GM12878 (cell line): ENCODE results near the gene BIRC3. TPM values are rescaled to one million over a fixed set of nuclear protein-coding genes. Genes with fewer than 3 reads are reported as not detected.

Source experiments
- ATAC-seq: fragments of 200-7000 bp; cut with Tn5 transposase; 3 replicates; pipeline ENCODE4 v1.9.1; 2020; ENCODE audit warnings: mild to moderate bottlenecking, moderate library complexity
- BruUV-seq: library from RNA; stranded (reverse); fragments of 400-500 nt; replicated peaks from 2 replicates; lab custom pipeline; 2021; lab: Mats Ljungman, UMichigan
- CTCF ChIA-PET: fragments of 300-600 bp; sonication (Branson Sonifier 250); formaldehyde crosslinking; extraction: SDS; loops from one replicate; lab custom pipeline; 2021; ENCODE audit warnings: inconsistent platforms; lab: Yijun Ruan, JAX
- POLR2A ChIA-PET: fragments of 350-600 bp; formaldehyde crosslinking; extraction: SDS; loops from one replicate; lab custom pipeline; 2021; ENCODE audit warnings: inconsistent platforms; lab: Charles Lee
- RAD21 ChIA-PET: fragments of 300-600 bp; sonication (Branson Sonifier 250); formaldehyde crosslinking; loops from one replicate; lab custom pipeline; 2023; ENCODE audit warnings: antibody characterized with exemption; ENCODE audit not compliant: unreplicated experiment; lab: Charles Lee
- SMC1A ChIA-PET: fragments of 300-600 bp; sonication (Branson Sonifier 250); formaldehyde crosslinking; loops from one replicate; lab custom pipeline; 2023; ENCODE audit not compliant: unreplicated experiment, uncharacterized antibody; lab: Charles Lee
- DNase-seq: peaks from one replicate; pipeline ENCODE4 v3.0.0-alpha.2; 2011; ENCODE audit warnings: low read depth, low spot score
- FAIRE-seq: peaks from 3 replicates; lab custom pipeline; 2011; peaks lifted over from hg19 to GRCh38; lab: Jason Lieb, UNC
- H2AFZ ChIP-seq: 2 replicates; pipeline ENCODE4 v1.6.0; 2011; ENCODE audit warnings: low read depth, low read length, control low read depth; ENCODE audit not compliant: control insufficient read depth
- H3K27ac ChIP-seq: 2 replicates; pipeline ENCODE4 v1.5.1; 2011; ENCODE audit warnings: control low read depth; ENCODE audit not compliant: control insufficient read depth, insufficient read depth
- H3K27me3 ChIP-seq, 2 experiments: replicated peaks in 1 of 2; 2 replicates each; pipeline versions ENCODE4 v1.6.0 to v1.6.1; 2011; ENCODE audit warnings: low read length in 1 of 2; ENCODE audit not compliant: control insufficient read depth in 2 of 2, insufficient read depth in 2 of 2
- H3K36me3 ChIP-seq, 2 experiments: 2 replicates each; pipeline ENCODE4 v1.5.1; 2011; ENCODE audit warnings: low read length in 1 of 2; ENCODE audit not compliant: control insufficient read depth in 2 of 2, insufficient read depth in 2 of 2
- H3K4me1 ChIP-seq: 2 replicates; pipeline ENCODE4 v1.6.1; 2011; ENCODE audit warnings: mild to moderate bottlenecking, low read length, moderate library complexity, mixed read lengths; ENCODE audit not compliant: control insufficient read depth, insufficient read depth
- H3K4me2 ChIP-seq: 2 replicates; pipeline ENCODE4 v1.6.0; 2011; ENCODE audit warnings: control low read depth; ENCODE audit not compliant: control insufficient read depth, insufficient read depth
- H3K4me3 ChIP-seq: fragments of 200-600 bp; sonication (generic); 2 replicates; pipeline ENCODE4 v1.5.1; 2016
- H3K79me2 ChIP-seq: 2 replicates; pipeline ENCODE4 v1.6.0; 2011; ENCODE audit warnings: low read length; ENCODE audit not compliant: control insufficient read depth, insufficient read depth
- H3K9ac ChIP-seq: 2 replicates; pipeline ENCODE4 v1.8.0; 2011; ENCODE audit warnings: low read length, control low read depth, mixed read lengths; ENCODE audit not compliant: control insufficient read depth, insufficient read depth
- H3K9me3 ChIP-seq: replicated peaks from 3 replicates; pipeline ENCODE4 v1.5.1; 2011; ENCODE audit warnings: mild to moderate bottlenecking, low read length; ENCODE audit not compliant: control insufficient read depth, insufficient read depth
- H4K20me1 ChIP-seq: 2 replicates; pipeline ENCODE4 v1.6.0; 2011; ENCODE audit not compliant: control insufficient read depth, insufficient read depth
- CHD2 ChIP-seq: IDR thresholded peaks from 2 replicates; pipeline ENCODE4 v1.6.1; 2011; ENCODE audit warnings: low read depth, low read length, improper control_type of control experiment, borderline replicate concordance
- FOXK2 ChIP-seq: fragments of 450-650 bp; IDR thresholded peaks from 2 replicates; pipeline ENCODE4 v1.6.1; 2017; ENCODE audit warnings: mild to moderate bottlenecking, moderate library complexity
- HDGF ChIP-seq: fragments of 450-650 bp; IDR thresholded peaks from 2 replicates; pipeline ENCODE4 v1.6.1; 2016; ENCODE audit warnings: antibody characterized with exemption
- NBN ChIP-seq: fragments of 450-650 bp; IDR thresholded peaks from 2 replicates; pipeline ENCODE4 v1.6.1; 2016
- RCOR1 ChIP-seq: conservative IDR thresholded peaks from 2 replicates; pipeline ENCODE4 v1.6.1; 2012; ENCODE audit warnings: low read depth, low read length, improper control_type of control experiment
- TCF3 ChIP-seq: IDR thresholded peaks from 2 replicates; pipeline ENCODE4 v1.6.1; 2012; ENCODE audit warnings: low read depth, mild to moderate bottlenecking, low read length, borderline replicate concordance; ENCODE audit not compliant: insufficient read depth
- ZNF207 ChIP-seq: fragments of 450-650 bp; IDR thresholded peaks from 2 replicates; pipeline ENCODE4 v1.6.1; 2014; ENCODE audit warnings: antibody characterized with exemption, mild to moderate bottlenecking, borderline replicate concordance
- WGBS: methylation state at CpG from one replicate; pipeline ENCODE4 v1.1.6; 2016; ENCODE audit warnings: low lambda C conversion rate; ENCODE audit not compliant: insufficient replicate concordance, insufficient coverage; ENCODE audit errors: missing lambda C conversion rate; 5-methylcytosine and 5-hydroxymethylcytosine counted together
- in situ Hi-C: fragments of 300-500 bp; cut with MboI; formaldehyde crosslinking; loops from 9 replicates; pipeline ENCODE4 v1.14.3; 2018; ENCODE audit warnings: mixed read lengths
- intact Hi-C: fragments of 100-400 bp; cut with micrococcal nuclease; formaldehyde crosslinking; loops from one replicate; pipeline ENCODE4 v1.14.2; 2022; ENCODE audit not compliant: unreplicated experiment
- polyA plus RNA-seq, 11 experiments: library from polyadenylated mRNA; depleted of rRNA in 4 of 11; unstranded in 6 of 11; stranded (reverse) in 5 of 11; fragments of >200 nt; fragmentation: Nextera tagmentation in 4 of 11; fragmentation: Illumina TruSeq in 1 of 11; extraction: Ambion mirVana in 4 of 11; extraction: Trizol in 1 of 11; gene quantifications; 1 replicate in 1 of 11; 2 replicates in 10 of 11; pipeline versions ENCODE4 v1.2.1 to v1.2.3, GENCODE V29; 2011 to 2016; ENCODE audit warnings: inconsistent platforms in 2 of 11, missing spikeins in 2 of 11, low read depth in 1 of 11
- total RNA-seq, 4 experiments: library from RNA; depleted of rRNA in 3 of 4; stranded (reverse); fragments of >200 nt in 3 of 4; fragmentation: Illumina TruSeq in 1 of 4; extraction: Trizol in 1 of 4; gene quantifications; 2 replicates each; pipeline versions ENCODE4 v1.2.1 to v1.2.3, GENCODE V29; 2013 to 2021
- TF ChIP-seq, protein P1 (sequence below): fragments of 450-650 bp; IDR thresholded peaks from 2 replicates; pipeline ENCODE4 v1.6.1; 2017; ENCODE audit warnings: borderline replicate concordance
- TF ChIP-seq, protein P2 (sequence below): IDR thresholded peaks from 2 replicates; pipeline ENCODE4 v1.6.1; 2012; ENCODE audit warnings: mild to moderate bottlenecking, low read depth, low read length
- TF ChIP-seq, protein P3 (sequence below): fragments of 150-350 bp; IDR thresholded peaks from 2 replicates; pipeline ENCODE4 v1.6.1; 2014; ENCODE audit warnings: mild to moderate bottlenecking, low read depth, low read length
- TF ChIP-seq, protein P4 (sequence below): IDR thresholded peaks from 2 replicates; pipeline ENCODE4 v1.6.1; 2012; ENCODE audit warnings: low read depth, low read length, improper control_type of control experiment
- TF ChIP-seq, protein P5 (sequence below): IDR thresholded peaks from 2 replicates; pipeline ENCODE4 v1.6.1; 2011; ENCODE audit warnings: borderline replicate concordance, low read depth, mild to moderate bottlenecking, moderate library complexity, low read length; ENCODE audit not compliant: insufficient read depth, poor library complexity, severe bottlenecking

Gene BIRC3
- total and polyA plus RNA-seq, 10 of the 15 experiments (the other 5 are each of a cell fraction or from before 2014, with no cell fraction given) = 42.1 to 351 (median 83.7) TPM

DNA sequence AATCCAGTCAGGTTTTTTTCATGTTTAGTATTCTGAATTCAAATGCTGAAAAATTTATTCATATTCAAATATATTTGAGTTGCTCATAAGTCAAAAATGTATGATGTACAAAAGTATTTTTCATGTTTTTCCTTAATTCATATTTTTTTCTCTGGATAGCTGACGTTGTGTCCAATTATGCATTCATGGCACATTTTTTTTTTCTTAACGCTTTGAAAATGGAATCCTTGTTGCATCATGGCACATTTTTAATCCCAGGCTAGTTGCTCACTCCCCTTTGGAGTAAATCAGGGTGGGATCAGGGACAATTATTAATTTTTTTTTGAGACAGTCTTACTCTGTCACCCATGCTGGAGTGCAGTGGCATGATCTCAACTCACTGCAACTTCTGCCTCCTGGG is 14.1 kb downstream of the BIRC3 start:
- RAD21 ChIA-PET = interaction anchor here (1.4 kb wide), 1 partner anchor 11 kb away, joined by 4 read pairs; no protein-coding TSS in a partner anchor
- H3K4me3 ChIP-seq = no peak overlapping the region
- 97% methylated on average over 2 of the region's 2 CpGs for WGBS
- FAIRE-seq = no peak
- BruUV-seq = no TSS peak
- H3K27me3 ChIP-seq = no peaks in the 10 kb centered on the region
- H4K20me1 ChIP-seq = no peaks in the 10 kb centered on the region
- intact Hi-C loops (no loop called here), in situ Hi-C loops (no loop called here)
- no peak overlapping the region for H3K27ac ChIP-seq
- no peak overlapping the region for H3K9ac ChIP-seq
- CTCF ChIA-PET = interaction anchor here (1.6 to 5.6 kb wide), 4 partner anchors 11 to 282 kb away, joined by 7 to 35 read pairs (median 20); no protein-coding TSS in a partner anchor
- SMC1A ChIA-PET = interaction anchor here (1.1 to 1.7 kb wide), 2 partner anchors 37 to 333 kb away, joined by 3 to 10 read pairs; no protein-coding TSS in a partner anchor
- no peaks in the 10 kb centered on the region; the same call in 1 of the 2 replicates for H3K4me1 ChIP-seq
- H2AFZ ChIP-seq = no peak overlapping the region
- peaks cover 18% of the 10 kb centered on the region for H3K79me2 ChIP-seq
- no peak for ATAC-seq
- POLR2A ChIA-PET = no interaction called here
- DNase-seq = no peak
- peaks cover 10 to 47% of the 10 kb centered on the region in 2 experiments for H3K36me3 ChIP-seq
- H3K9me3 ChIP-seq = no peaks in the 10 kb centered on the region
- no peak overlapping the region for H3K4me2 ChIP-seq
- TF ChIP-seq NBN = no peak
- TF ChIP-seq, protein P1, sequence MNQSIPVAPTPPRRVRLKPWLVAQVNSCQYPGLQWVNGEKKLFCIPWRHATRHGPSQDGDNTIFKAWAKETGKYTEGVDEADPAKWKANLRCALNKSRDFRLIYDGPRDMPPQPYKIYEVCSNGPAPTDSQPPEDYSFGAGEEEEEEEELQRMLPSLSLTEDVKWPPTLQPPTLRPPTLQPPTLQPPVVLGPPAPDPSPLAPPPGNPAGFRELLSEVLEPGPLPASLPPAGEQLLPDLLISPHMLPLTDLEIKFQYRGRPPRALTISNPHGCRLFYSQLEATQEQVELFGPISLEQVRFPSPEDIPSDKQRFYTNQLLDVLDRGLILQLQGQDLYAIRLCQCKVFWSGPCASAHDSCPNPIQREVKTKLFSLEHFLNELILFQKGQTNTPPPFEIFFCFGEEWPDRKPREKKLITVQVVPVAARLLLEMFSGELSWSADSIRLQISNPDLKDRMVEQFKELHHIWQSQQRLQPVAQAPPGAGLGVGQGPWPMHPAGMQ = no peak
- TF ChIP-seq FOXK2 = no peak
- TF ChIP-seq, protein P2, sequence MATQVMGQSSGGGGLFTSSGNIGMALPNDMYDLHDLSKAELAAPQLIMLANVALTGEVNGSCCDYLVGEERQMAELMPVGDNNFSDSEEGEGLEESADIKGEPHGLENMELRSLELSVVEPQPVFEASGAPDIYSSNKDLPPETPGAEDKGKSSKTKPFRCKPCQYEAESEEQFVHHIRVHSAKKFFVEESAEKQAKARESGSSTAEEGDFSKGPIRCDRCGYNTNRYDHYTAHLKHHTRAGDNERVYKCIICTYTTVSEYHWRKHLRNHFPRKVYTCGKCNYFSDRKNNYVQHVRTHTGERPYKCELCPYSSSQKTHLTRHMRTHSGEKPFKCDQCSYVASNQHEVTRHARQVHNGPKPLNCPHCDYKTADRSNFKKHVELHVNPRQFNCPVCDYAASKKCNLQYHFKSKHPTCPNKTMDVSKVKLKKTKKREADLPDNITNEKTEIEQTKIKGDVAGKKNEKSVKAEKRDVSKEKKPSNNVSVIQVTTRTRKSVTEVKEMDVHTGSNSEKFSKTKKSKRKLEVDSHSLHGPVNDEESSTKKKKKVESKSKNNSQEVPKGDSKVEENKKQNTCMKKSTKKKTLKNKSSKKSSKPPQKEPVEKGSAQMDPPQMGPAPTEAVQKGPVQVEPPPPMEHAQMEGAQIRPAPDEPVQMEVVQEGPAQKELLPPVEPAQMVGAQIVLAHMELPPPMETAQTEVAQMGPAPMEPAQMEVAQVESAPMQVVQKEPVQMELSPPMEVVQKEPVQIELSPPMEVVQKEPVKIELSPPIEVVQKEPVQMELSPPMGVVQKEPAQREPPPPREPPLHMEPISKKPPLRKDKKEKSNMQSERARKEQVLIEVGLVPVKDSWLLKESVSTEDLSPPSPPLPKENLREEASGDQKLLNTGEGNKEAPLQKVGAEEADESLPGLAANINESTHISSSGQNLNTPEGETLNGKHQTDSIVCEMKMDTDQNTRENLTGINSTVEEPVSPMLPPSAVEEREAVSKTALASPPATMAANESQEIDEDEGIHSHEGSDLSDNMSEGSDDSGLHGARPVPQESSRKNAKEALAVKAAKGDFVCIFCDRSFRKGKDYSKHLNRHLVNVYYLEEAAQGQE = no peak
- TF ChIP-seq, protein P3, sequence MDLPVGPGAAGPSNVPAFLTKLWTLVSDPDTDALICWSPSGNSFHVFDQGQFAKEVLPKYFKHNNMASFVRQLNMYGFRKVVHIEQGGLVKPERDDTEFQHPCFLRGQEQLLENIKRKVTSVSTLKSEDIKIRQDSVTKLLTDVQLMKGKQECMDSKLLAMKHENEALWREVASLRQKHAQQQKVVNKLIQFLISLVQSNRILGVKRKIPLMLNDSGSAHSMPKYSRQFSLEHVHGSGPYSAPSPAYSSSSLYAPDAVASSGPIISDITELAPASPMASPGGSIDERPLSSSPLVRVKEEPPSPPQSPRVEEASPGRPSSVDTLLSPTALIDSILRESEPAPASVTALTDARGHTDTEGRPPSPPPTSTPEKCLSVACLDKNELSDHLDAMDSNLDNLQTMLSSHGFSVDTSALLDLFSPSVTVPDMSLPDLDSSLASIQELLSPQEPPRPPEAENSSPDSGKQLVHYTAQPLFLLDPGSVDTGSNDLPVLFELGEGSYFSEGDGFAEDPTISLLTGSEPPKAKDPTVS = no peak
- TF ChIP-seq TCF3 = no peak
- no peak for TF ChIP-seq ZNF207
- TF ChIP-seq, protein P4, sequence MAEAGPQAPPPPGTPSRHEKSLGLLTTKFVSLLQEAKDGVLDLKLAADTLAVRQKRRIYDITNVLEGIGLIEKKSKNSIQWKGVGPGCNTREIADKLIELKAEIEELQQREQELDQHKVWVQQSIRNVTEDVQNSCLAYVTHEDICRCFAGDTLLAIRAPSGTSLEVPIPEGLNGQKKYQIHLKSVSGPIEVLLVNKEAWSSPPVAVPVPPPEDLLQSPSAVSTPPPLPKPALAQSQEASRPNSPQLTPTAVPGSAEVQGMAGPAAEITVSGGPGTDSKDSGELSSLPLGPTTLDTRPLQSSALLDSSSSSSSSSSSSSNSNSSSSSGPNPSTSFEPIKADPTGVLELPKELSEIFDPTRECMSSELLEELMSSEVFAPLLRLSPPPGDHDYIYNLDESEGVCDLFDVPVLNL = no peak
- TF ChIP-seq, protein P5, sequence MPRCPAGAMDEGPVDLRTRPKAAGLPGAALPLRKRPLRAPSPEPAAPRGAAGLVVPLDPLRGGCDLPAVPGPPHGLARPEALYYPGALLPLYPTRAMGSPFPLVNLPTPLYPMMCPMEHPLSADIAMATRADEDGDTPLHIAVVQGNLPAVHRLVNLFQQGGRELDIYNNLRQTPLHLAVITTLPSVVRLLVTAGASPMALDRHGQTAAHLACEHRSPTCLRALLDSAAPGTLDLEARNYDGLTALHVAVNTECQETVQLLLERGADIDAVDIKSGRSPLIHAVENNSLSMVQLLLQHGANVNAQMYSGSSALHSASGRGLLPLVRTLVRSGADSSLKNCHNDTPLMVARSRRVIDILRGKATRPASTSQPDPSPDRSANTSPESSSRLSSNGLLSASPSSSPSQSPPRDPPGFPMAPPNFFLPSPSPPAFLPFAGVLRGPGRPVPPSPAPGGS = no peak
- TF ChIP-seq RCOR1 = no peak
- no peak for TF ChIP-seq CHD2
- no peak for TF ChIP-seq HDGF
